ENCODE results near the gene SLC47A2.
A peak's percentile ranks its signal among the peaks of the same experiment; 100 is the strongest.
"Not testable (repeated sequence)": the region's sequence is repeated elsewhere in the genome, so short reads cannot be mapped to it uniquely, and the experiment has no call there.

Gene SLC47A2

GRCh38 chr17:19716108-19717030 is at the start of gene SLC47A2:
Gene SLC47A2 (minus strand): TSS chr17:19716584. CDS start chr17:19716555, 29 bp downstream.
- no peak for DNase-seq

GRCh38 chr17:19766016-19766415 is 49.6 kb upstream of the SLC47A2 start:
- no peak for DNase-seq

- DNase-seq = not testable (repeated sequence)
These were observed 47.6 kb upstream of the SLC47A2 start for GRCh38 chr17:19763991-19764390.

DNA sequence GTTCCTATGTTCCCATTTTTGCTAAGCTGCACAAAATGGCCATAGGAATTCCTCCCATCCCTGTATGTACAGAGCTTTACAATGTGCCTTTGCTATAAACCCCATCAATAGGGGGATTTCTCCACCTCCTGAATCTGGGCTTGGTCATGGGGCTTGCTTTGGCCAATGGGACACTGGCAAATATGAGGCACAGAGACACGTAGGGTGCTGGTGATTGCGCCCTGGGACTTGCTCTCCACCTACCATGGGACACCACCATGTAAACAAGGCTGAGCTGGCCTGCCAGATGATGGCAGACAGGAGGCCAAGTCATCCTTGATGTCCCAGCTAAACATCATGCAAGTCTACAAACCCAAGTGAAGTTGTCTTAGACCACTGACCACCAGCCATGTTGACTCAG is 47.0 kb upstream of the SLC47A2 start:
- DNase-seq = no peak

GRCh38 chr17:19762515-19762961 is 46.2 kb upstream of the SLC47A2 start:
- DNase-seq = peak; percentile 63 to 66

- no peak for DNase-seq
These were observed 44.4 kb upstream of the SLC47A2 start for GRCh38 chr17:19760746-19761145.

DNA sequence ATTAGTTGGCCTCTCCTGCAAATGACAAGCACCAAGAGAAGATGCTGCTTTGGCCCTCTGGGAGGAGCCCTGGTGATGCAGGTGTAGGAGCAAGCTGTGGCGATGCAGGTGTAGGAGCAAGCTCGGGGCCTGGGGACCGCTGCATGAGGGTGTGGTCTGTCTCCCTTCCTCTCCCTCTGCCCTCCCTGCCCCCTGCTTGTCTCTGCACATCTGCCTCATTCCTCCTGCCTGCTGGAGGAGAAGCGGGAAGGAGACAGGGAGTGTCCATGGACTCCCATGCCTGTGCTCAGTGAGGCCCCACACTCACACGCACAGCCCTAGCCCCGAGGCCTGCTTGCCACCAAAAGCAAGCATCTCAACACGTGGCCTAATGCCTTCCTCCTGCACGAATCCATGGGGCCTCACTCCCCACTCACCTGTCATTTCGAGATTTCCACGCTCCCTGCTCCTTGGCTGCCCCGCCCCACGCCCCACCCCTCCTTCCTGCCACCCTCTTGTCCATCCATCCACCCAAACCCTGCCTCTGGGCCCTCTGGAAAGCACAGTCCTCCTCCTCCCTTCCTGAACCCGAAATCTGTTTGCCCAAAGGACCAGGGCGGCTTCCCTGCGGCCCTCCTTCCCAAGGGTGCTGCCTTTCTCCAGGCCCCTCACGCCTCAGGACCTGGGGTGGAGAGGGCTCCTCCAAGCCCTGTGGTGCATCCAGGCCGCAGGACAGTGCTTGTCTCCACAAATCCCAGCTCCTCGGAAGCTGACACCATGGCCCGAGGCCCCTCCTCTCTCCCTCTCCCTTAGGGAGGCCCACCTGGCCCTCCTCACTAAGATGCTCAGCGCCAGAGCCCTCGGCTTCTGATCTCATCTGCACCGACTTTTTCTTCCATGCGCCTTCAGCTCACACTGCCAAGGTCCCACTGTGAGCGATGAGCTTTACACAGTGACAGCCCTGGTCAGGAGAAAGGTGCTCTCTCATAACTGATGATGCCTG is 43.5 kb upstream of the SLC47A2 start:
- no peak for DNase-seq

GRCh38 chr17:19757536-19758180 is 41.3 kb upstream of the SLC47A2 start:
- DNase-seq = no peak

- DNase-seq = no peak
These were observed 40.2 kb upstream of the SLC47A2 start for GRCh38 chr17:19756546-19756945.

DNA sequence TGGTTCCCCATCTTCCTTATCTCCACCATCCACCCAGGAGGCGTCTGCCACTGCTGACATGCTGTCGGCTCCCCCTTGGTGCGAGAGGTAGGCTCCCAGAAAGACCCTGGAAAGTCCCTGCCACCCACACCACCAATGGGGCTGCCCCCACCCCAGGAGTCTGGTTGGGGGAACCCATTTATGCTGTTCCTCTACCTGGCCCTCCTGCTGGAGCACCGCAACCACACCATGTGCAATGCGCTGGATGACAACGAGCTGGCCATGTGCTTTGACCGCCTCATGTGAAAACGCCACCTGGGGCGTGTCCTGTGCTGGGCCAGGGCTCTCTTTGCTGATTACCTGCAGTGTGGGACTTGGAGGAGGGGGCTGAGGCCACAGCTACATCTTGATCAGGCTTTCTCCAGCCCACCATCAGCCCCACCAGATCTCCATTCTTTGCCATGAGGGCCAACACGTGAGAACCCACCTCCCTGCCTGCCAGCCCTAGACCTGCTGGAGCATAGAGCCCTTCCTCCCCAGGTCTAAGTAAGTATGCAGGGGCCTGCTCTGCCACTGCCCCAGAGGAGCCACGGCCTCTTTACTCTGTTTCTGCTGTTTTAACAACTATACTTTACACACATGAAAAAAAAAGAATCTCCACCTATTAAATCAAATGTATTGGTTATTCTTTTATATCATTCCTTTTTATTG is 39.6 kb upstream of the SLC47A2 start:
- no peak for DNase-seq

- DNase-seq = no peak
These were observed 39.0 kb upstream of the SLC47A2 start for GRCh38 chr17:19755392-19755791.

DNA sequence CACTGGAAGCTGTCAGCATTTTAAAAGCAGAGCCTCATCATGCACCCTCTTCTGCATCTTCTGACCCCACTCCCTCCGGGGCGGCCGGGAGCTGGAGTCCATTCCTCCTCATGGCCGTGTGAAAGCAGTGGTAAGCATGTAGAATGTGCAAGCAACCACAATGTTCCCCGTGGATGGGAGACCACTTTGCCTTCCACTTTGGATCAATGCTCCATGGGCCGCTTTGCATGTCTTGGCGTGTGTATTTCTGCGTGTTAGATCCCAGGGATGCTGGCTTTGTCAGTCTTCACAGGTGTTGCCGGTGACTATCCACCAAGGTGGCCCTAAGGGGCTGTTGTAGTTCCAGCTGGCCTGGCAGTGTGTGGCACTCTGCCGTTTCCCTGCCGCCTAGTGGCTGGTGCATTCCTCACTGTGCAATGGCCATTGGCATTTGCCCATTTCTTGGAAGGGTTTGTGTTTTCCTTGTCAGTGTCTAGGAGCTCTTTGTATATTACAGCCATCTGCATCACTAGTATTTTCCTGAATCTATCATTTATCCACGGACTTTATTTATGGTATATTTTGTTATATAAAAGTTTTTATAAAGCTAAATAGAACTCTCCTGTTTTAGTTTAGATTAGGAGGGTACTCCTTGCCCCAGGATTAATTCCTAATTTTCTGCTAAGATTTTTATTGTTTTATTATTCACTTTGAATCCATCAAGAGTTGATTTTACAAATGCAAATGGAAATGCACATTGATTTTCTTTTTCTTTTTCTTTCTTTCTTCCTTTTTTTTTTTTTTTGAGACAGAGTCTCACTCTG is 37.5 kb upstream of the SLC47A2 start:
- DNase-seq = no peak

- DNase-seq = peak in 1 of 2 donors; percentile 54
These were observed 36.7 kb upstream of the SLC47A2 start for GRCh38 chr17:19753051-19753509.

DNA sequence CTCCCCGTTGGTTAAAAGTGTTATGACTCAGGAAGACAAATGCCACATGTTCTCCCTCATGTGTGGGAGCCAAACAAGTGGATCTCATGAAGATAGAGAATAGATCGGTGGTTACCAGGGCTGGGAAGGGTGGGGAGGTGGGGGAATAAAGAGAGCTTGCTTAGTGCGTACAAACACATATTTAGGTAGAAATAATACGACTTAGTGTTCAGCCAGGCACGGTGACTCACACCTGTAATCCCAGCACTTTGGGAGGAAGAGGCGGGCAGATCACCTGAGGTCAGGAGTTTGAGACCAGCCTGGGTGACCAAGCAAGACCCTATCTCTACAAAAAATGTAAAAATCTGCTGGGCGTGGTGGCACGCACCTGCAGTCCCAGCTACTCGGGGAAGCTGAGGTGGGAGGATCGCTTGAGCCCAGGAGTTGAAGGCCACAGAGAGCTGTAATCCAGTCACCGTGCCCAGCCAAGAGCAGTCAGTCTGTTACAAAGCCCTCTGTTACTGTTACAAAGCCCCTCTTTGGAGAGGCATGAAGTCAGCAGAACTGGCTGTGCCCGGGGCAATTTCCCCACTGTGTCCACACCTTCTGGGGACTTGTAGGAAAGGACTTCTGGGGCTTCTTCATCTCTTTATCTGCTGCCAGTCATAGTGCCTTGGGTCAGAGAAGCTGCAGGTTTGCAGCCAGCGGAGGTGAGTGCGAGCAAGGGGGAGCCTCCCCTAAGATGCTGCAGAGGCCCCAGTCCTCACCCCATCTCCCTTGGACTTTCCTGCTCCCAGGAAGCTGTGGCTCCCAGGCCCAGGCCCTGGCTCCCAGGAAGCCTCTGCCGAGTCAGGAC is 36.0 kb upstream of the SLC47A2 start:
- no peak for DNase-seq

DNA sequence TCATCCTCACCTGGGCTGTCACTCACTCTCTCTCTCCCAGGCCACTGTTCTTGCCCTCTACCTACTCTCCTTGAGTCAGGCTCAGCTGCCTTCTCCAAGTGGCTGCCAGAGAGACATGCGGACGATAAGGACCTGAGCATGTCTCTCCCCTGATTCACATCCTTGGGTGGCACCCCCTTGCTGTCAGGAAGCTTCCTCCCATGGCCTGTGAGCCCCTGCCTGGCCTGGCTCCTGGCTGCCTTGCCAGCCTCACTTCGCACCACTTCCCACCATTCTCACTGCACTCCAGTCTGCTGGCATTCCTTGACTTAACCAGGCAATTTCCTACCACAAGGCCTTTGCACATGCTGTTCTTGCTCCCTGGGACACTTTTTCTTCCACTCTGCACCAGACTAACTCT is 34.5 kb upstream of the SLC47A2 start:
- DNase-seq = no peak

- DNase-seq = no peak
These were observed 33.7 kb upstream of the SLC47A2 start for GRCh38 chr17:19750020-19750572.

GRCh38 chr17:19748807-19749193 is 32.4 kb upstream of the SLC47A2 start:
- no peak for DNase-seq

DNA sequence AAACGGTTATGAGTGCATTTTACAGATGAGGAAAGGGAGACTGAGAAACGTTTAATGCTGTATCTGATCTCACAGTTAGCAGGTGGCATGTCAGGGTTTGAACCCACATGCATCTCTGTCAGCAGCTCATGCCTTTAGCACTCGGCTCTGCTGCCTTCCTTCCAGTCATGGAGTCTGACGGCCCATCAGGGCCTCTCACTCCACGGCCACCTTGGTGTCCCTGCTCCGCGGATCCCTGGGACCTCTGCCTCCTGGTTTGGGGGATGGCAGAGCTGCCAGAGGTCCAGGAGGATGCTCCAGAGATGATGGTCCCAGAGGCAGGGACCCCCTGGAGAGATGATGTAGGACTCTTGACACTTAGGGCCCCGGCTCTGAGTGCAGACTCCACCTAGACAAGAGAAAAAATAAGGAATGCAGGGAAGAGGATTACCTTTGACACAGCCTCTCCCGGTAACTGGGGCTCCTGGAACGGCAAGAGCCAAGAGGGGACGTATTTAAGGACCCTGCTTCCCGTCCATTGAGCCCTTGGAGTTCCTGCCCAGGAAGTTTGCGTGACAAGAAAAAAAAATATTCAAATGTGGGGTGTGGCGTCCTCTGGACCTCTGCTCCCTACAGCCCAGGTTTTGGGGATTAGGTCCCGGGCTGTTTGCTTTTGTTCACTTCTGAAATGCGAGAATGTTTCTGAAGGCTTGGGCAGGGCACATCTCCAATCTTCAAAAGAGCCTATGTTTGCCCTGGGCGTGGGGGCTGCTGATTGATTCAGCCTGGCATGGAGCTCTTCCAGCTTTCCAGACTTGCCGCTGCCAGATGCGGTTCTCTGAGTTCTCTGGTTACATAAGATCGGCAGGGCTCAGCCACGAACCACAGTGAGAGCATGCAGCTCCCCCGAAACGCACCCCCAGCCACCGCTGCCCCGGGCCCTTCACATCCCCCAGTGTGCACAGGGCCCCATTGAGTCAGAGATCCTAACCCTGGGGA is 31.7 kb upstream of the SLC47A2 start, which contains the start of gene ALDH3A1:
Gene ALDH3A1 (minus strand): TSS at position 470 of the 978 bp plus-strand sequence. CDS start 3,169 bp downstream, outside the sequence.
- no peak for DNase-seq

Data from CD4-positive, alpha-beta T cell treated with Interferon alpha-2 for 1 hour (primary cell).